ENCODE measurements around the gene RBM4. TPM values are rescaled to one million over a fixed set of nuclear protein-coding genes. Genes with fewer than 3 reads are reported as not detected.
A peak's percentile ranks its signal among the peaks of the same experiment; 100 is the strongest.

The RBM4 gene
- total and polyA plus RNA-seq, 2 donors = 96.0 to 108 TPM

DNA sequence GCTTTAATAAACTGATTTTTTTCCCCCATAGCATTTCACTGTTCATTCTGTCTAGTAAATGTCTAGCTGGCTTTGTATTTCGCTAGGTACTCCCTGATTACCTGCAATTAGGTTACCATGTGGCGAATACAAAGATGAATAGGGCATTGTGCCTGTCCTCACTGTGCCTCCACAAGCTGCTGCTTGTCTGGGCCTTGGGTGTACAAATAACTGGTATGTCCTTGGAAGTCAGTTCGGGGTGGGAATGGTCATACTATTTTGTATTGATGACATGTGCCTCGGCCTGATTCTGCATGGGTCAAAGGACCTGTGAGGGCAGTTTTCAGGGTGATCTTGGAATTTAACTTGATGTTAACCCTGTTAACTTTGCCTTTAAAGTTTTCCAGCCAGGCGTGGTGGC lies 11.4 kb downstream of the RBM4 start:
- peaks cover 1% of the 10 kb centered on the region for H3K4me1 ChIP-seq (ENCODE audit: insufficient read depth)
- H3K27ac ChIP-seq (ENCODE audit: low read depth) = no peak overlapping the region
- 97% methylated on average over 5 of the region's 5 CpGs for WGBS
- peaks cover 2% of the 10 kb centered on the region for H3K36me3 ChIP-seq (ENCODE audit: insufficient read depth)
- DNase-seq (ENCODE audit: extremely low spot score) = no peak
- no peak overlapping the region for H3K4me3 ChIP-seq (ENCODE audit: low read depth, low read length)

DNA sequence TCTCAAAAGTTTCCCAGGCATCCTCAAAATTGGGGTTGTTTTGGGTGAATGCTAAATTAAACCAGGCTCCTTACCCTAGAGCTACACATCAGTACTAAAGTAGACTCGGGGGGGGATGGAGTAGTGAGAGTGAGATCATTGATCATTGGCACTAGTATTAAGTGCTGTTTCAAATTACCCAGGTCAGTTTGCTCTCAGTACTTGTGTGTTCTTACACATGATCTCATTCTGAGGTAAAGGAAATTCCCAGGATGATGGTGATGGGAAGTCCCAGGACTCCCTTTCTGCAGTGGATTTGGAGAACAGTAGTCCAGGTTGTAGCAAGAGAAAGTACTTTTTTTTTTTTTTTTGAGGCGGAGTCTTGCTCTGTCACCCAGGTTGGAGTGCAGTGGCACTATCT lies 12.5 kb downstream of the RBM4 start:
- Histone ChIP-seq H3K36me3 (ENCODE audit: insufficient read depth) (peaks cover 2% of the 10 kb centered on the region), H3K4me3 (ENCODE audit: low read depth, low read length) (no peak overlapping the region), H3K27ac (ENCODE audit: low read depth) (no peak overlapping the region), H3K4me1 (ENCODE audit: insufficient read depth) (no peaks in the 10 kb centered on the region)
- WGBS = 94% methylated on average over 2 of the region's 2 CpGs
- DNase-seq (ENCODE audit: extremely low spot score) = no peak

DNA sequence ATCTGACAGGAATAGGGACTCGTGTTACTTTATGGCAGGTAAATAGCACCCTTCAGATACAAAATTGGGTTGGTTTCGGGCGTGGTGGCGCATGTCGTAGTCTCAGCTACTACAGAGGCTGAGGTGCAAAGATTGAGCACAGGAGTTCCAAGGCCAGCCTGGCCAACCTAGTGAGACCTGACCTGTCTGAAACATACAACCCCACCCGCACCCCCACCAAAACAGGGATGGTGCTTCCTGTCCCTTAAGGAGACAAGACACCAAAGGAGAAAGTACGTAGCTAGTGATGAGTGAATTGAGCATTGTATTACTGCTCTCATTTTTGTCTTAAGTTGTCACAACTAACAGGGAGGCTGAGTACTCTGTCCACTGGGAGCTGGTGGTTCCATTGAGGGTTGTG lies 14.1 kb downstream of the RBM4 start:
- H3K36me3 ChIP-seq (ENCODE audit: insufficient read depth) = peaks cover 2% of the 10 kb centered on the region
- H3K27ac ChIP-seq (ENCODE audit: low read depth) = no peak overlapping the region
- H3K4me3 ChIP-seq (ENCODE audit: low read depth, low read length) = no peak overlapping the region
- no peak for DNase-seq (ENCODE audit: extremely low spot score)
- 90% methylated on average over 7 of the region's 7 CpGs for WGBS
- H3K4me1 ChIP-seq (ENCODE audit: insufficient read depth) = no peaks in the 10 kb centered on the region

DNA sequence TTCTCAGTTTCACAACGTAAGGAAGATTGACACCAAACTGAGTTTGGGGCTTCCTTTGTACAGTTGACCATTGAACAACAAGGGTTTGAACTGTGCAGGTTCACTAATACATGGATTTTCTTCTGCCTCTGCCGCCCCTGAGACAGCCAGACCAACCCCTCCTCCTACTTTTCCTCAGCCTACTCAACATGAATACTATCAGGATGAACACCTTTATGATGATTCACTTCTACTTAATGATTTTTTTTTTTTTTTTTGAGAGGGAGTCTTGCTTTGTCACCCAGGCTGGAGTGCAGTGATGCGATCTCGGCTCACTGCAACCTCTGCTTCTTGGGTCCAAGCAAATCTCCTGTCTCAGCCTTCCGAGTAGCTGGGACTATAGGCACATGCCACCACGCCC lies 14.6 kb downstream of the RBM4 start:
- WGBS = 91% methylated on average over 6 of the region's 6 CpGs
- Histone ChIP-seq H3K27ac (ENCODE audit: low read depth) (no peak overlapping the region), H3K36me3 (ENCODE audit: insufficient read depth) (peaks cover 2% of the 10 kb centered on the region), H3K4me1 (ENCODE audit: insufficient read depth) (no peaks in the 10 kb centered on the region), H3K4me3 (ENCODE audit: low read depth, low read length) (no peak overlapping the region)
- DNase-seq (ENCODE audit: extremely low spot score) = no peak

DNA sequence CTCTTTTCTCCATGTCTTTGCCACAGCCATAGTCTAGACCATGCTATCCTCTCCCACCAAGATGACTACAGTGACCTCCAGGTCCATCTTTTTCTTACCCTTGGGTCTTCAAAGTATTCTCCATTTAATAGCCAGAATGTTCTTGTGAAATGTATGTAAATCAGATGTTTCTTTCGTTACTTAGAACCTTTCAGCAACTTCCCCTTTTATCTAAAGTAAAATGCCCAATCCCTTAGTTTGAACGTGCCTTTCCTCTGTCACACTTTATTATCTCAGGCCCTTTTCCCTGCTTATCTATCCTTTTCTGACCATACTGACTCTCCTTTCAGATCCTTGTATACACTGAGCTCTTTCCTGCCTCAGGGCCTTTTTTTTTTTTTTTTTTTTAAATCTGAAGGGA lies 21.3 kb downstream of the RBM4 start:
- Histone ChIP-seq H3K4me3 (ENCODE audit: low read depth, low read length) (no peak overlapping the region), H3K27ac (ENCODE audit: low read depth) (no peak overlapping the region), H3K4me1 (ENCODE audit: insufficient read depth) (no peaks in the 10 kb centered on the region), H3K36me3 (ENCODE audit: insufficient read depth) (no peaks in the 10 kb centered on the region)
- 40% methylated on average over 2 of the region's 2 CpGs for WGBS
- no peak for DNase-seq (ENCODE audit: extremely low spot score)

DNA sequence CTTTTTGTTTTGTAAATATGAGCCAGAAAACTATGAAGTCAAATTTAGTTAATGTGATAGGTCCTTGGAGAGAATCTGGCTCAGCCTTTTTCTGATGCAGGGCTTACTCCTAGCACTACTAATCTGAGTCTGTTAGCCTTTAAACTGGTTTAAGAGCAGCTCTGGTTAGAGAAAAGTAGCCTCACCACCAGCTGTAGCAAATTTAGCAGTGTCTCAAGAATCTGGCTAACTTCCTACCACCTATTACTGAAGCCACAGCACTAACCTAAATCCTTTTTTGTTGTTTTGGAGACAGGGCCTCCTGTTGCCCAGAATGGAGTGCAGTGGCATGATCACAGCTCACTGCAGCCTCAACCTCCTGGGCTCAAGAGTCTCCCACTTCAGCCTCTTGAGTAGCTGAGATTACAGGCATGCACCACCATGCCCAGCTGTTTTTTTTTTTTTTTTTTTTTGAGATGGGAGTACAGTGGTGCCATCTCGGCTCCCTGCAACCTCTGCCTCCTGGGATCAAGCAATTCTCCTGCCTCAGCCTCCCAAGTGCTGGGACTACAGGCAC lies 25.3 kb downstream of the RBM4 start:
- Histone ChIP-seq H3K4me3 (ENCODE audit: low read depth, low read length) (no peak overlapping the region), H3K27ac (ENCODE audit: low read depth) (no peak overlapping the region), H3K36me3 (ENCODE audit: insufficient read depth) (peaks cover 5% of the 10 kb centered on the region), H3K4me1 (ENCODE audit: insufficient read depth) (no peaks in the 10 kb centered on the region)
- WGBS = 84% methylated on average over 1 of the region's 1 CpG
- no peak for DNase-seq (ENCODE audit: extremely low spot score)

DNA sequence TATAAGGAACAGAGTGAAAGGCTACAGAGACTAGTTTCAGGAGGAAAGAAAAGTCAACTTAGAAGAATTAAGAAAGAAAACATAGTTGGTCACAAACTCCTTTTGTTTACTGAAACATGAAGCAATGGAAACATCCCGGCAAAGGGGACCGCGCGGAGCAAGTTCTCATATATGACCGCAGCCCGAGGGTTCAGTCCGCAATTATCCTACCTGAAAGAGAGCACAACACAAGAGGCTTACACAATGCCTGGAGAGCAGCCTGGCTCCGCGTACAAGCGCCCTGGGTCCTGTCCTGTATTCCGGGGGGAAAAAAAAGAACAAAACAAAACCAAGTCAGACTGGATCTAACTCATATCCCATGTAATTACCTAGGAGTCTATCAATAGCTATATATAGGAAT lies 26.9 kb downstream of the RBM4 start:
- 93% methylated on average over 11 of the region's 11 CpGs for WGBS
- H3K27ac ChIP-seq (ENCODE audit: low read depth) = no peak overlapping the region
- H3K36me3 ChIP-seq (ENCODE audit: insufficient read depth) = peaks cover 5% of the 10 kb centered on the region

DNA sequence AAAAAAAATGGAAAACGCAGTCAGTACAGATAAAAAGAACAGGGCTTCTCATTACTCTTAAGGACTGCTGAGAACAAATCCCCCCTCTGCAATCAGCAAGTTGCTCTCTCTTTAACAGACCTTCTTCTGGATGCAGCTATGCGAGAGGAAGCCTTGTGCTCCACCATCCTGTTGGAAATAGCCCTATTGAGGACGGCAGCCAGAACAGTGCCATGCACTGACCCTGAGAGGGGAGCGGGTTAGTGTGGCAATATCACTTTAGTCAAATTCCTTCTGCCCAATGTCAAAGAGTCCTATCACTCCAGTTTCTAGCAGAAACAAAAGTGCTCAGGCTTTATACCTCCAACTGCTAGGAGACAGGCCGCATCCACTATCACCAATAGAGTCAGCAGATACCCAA lies 32.3 kb downstream of the RBM4 start:
- no peaks in the 10 kb centered on the region for H3K4me1 ChIP-seq (ENCODE audit: insufficient read depth)

More for the DNA sequence above, 26.9 kb downstream of the RBM4 start:
- no peak for DNase-seq (ENCODE audit: extremely low spot score)
- Histone ChIP-seq H3K4me1 (ENCODE audit: insufficient read depth) (no peaks in the 10 kb centered on the region), H3K4me3 (ENCODE audit: low read depth, low read length) (no peak overlapping the region)

DNA sequence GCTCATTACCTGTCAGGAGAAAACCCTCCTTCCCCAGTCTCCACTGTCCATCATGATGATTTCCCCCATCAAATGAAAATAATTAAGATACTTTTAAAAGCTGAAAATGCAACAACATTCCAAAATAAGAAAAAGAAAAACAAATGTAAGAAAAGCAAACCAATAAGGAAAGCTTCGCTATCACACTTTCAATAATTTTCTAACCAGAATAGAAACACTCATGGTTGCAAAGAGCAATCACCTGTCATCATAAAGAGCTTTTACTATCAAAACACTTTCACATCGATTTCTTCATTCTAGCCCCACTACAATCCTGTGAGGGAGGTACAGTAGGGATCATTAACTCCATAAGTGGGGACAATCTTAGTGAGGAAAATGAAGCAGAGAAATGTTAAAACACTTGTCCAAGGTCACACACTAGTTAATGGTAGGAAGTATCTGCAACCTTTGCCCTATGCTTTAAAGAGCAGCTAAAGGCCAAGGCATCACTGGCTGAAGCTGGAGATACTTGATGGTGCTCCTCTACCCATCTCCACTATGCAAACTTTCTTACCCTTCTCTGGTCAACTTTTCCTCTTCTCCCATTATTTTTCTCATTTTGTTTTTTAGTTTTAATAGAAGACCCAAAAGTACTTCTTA lies 36.6 kb downstream of the RBM4 start:
- H3K4me1 ChIP-seq (ENCODE audit: insufficient read depth) = peaks cover 3% of the 10 kb centered on the region
- H3K36me3 ChIP-seq (ENCODE audit: insufficient read depth) = no peaks in the 10 kb centered on the region
- H3K4me3 ChIP-seq (ENCODE audit: low read depth, low read length) = no peak overlapping the region
- DNase-seq (ENCODE audit: extremely low spot score) = no peak
- WGBS = 83% methylated on average over 2 of the region's 2 CpGs
- H3K27ac ChIP-seq (ENCODE audit: low read depth) = no peak overlapping the region

More for the DNA sequence above, 32.3 kb downstream of the RBM4 start:
- Histone ChIP-seq H3K36me3 (ENCODE audit: insufficient read depth) (peaks cover 5% of the 10 kb centered on the region), H3K27ac (ENCODE audit: low read depth) (no peak overlapping the region), H3K4me3 (ENCODE audit: low read depth, low read length) (no peak overlapping the region)
- 79% methylated on average over 5 of the region's 5 CpGs for WGBS
- DNase-seq (ENCODE audit: extremely low spot score) = no peak

DNA sequence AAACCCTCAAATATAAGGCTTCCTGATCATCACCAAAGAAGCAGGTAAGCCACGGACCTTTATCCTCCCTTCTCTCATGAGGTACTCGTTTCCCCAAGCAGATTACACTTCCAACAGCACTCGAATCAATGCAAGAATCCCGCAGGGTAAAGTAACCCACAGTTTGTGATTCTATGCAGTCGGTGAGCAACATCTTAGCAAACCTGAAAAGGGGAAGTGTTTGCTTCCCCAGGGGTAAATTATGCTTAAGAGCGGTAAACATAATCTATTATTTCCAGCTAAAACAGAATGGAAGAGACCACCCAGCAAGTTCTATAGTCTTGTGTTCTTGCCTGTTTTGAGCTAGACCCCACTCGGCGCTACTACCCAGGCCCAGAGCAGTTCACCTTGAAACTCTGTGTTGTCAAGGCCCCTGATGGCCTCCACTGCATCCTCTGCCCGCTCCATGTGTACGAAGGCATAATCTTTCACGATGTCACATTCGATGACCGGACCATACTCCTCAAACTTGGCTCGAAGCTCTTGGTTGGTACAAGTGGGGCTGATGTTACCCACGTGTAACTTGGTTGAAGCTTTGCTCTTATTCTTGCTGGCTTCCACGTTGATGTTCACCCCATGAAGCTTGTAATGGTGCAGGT lies 37.9 kb downstream of the RBM4 start:
- Histone ChIP-seq H3K36me3 (ENCODE audit: insufficient read depth) (no peaks in the 10 kb centered on the region), H3K27ac (ENCODE audit: low read depth) (no peak overlapping the region), H3K4me3 (ENCODE audit: low read depth, low read length) (no peak overlapping the region), H3K4me1 (ENCODE audit: insufficient read depth) (peaks cover 3% of the 10 kb centered on the region)
- DNase-seq (ENCODE audit: extremely low spot score) = no peak
- 50% methylated on average over 16 of the region's 16 CpGs for WGBS

DNA sequence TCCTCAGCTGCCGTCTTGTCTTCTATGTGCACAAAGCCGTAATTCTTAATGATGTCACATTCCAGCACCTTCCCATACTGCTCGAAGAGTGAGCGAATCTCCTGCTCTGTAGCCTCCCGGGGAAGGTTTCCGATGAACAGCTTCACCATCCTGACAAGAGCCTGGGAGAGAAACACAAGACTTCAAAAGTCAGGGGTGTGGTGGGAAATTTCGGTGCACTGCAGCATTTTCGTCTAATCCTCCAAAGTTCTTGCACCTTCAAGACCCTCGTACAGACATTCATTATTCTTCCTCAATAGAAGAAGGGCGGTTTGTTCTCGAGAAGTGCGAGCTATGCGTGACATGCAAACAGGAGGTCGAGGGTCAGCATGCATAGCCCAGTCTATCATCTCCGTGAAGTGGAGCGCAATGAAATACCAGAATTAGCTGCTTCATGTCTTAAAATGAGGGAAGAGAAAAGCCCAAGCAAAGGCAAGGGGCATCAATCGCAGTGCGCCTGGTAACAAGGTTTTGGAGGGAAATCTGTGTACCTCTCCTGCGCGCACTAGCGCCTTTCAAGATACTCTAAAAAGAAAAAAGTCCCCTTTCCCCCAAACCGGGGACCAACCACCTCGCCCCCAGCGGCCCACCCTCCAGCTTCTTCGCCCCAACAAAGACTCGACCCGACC lies 38.6 kb downstream of the RBM4 start:
- Histone ChIP-seq H3K27ac (ENCODE audit: low read depth) (peak overlapping the region; percentile 91), H3K4me3 (ENCODE audit: low read depth, low read length) (peak overlapping the region; percentile 58), H3K36me3 (ENCODE audit: insufficient read depth) (no peaks in the 10 kb centered on the region), H3K4me1 (ENCODE audit: insufficient read depth) (peaks cover 3% of the 10 kb centered on the region)
- no peak for DNase-seq (ENCODE audit: extremely low spot score)
- 5% methylated on average over 26 of the region's 27 CpGs for WGBS

DNA sequence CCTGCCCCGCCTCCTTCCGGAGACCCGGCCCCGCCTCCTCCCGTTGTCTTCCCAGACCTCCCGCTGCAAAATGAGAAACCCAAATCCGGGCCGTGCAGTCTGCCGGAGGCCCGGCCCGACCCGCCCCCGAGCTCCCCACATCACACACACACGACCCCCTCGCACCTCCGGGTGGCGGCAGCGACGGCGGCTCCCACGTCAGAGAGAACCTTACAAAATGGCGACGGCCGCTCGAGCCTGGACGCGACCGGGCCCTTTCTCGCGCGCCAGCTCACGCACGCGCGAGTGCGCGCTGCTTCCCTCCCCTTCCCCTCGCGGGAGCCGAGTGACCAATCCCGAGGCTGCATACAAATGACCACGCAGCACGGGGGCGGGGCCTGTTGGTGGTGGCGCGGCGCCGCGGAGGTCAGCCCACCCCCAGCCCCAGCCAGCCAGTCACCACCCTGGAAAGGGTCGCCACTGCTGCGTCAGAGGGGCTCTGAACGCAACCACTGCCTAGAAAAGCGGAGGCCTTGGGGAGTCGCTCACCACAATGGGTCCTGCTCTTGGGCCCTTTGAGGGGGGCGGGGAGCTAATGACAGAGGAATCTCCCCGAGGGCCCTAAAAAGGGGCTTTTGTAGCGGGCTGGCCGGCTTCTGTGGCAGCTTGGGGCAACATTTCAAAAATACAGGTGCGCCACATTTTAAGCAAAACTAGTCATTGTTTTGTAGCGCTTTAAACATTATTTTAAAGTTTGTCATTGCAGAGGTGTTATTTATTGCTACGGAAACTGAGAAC lies 39.3 kb downstream of the RBM4 start, which contains the start of gene RBM4B:
Gene RBM4B, minus strand, starts transcription at position 289 of the 777 bp plus-strand sequence. CDS start 808 bp downstream, outside the sequence.
- under 1% methylated on average over 61 of the region's 61 CpGs for WGBS
- Histone ChIP-seq H3K4me1 (ENCODE audit: insufficient read depth) (peaks cover 3% of the 10 kb centered on the region), H3K36me3 (ENCODE audit: insufficient read depth) (no peaks in the 10 kb centered on the region), H3K27ac (ENCODE audit: low read depth) (peak within 1 kb of the TSS; percentile 96), H3K4me3 (ENCODE audit: low read depth, low read length) (peak within 1 kb of the TSS; percentile 58)
- peak; percentile 87 for DNase-seq (ENCODE audit: extremely low spot score)

DNA sequence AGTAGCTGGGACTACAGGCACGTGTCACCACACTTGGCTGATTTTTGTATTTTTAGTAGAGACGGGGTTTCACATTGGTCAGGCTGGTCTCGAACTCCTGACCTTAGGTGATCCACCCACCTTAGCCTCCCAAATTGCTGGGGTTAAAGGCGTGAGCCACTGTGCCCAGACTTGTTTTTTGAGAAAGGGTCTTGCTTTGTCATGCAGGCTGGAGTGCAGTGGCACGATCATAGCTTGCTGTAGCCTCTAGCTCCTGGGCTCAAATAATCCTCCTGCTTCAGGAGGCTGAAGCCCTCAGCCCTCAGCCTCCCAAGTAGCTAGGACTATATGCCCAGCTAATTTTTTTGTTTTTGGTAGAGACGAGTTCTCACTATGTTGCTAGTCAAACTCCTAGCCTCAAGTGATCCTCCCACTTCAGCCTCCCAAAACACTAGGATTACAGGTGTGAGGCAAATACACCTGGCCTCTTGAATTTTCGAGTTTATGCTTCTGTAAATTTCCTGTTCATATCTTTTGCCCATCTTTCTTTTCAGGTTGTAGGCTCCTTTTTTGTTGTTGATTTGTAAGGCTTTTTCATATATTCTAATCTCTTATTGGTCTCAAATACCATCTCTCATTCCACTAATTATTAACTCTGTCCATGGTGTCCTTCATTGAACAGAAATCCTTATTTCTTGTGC lies 42.6 kb downstream of the RBM4 start:
- WGBS = 91% methylated on average over 7 of the region's 7 CpGs
- Histone ChIP-seq H3K4me1 (ENCODE audit: insufficient read depth) (peaks cover 3% of the 10 kb centered on the region), H3K27ac (ENCODE audit: low read depth) (no peak overlapping the region), H3K4me3 (ENCODE audit: low read depth, low read length) (no peak overlapping the region), H3K36me3 (ENCODE audit: insufficient read depth) (no peaks in the 10 kb centered on the region)
- DNase-seq (ENCODE audit: extremely low spot score) = no peak

All from urinary bladder (tissue), 4 donors.